Loucy (cell line): ENCODE data around the gene LIMS1.
"Not testable (repeated sequence)": the region's sequence is repeated elsewhere in the genome, so short reads cannot be mapped to it uniquely, and the experiment has no call there.

Experiments used
- H2AFZ ChIP-seq: fragments of 200-600 bp; sonication (generic); 2 replicates; pipeline ENCODE4 v1.6.0; 2016; ENCODE audit warnings: antibody characterized with exemption, mild to moderate bottlenecking, low read length, moderate library complexity
- H3F3A ChIP-seq: fragments of 200-600 bp; 2 replicates; pipeline ENCODE4 v1.6.0; 2016; ENCODE audit warnings: antibody characterized with exemption, low read depth, mild to moderate bottlenecking
- H3K27me3 ChIP-seq: fragments of 200-600 bp; sonication (generic); 2 replicates; pipeline ENCODE4 v1.6.1; 2014; ENCODE audit warnings: low read length, mild to moderate bottlenecking; ENCODE audit not compliant: insufficient read depth, poor library complexity, severe bottlenecking
- H3K36me3 ChIP-seq: fragments of 200-600 bp; sonication (generic); 2 replicates; pipeline ENCODE4 v1.6.1; 2016; ENCODE audit warnings: low read length; ENCODE audit not compliant: insufficient read depth
- H3K4me1 ChIP-seq: fragments of 200-600 bp; sonication (generic); 2 replicates; pipeline ENCODE4 v1.5.1; 2014; ENCODE audit warnings: low read length, mild to moderate bottlenecking; ENCODE audit not compliant: insufficient read depth, poor library complexity, severe bottlenecking
- H3K4me2 ChIP-seq: fragments of 200-600 bp; sonication (generic); 2 replicates; pipeline ENCODE4 v1.6.0; 2014; ENCODE audit warnings: antibody characterized with exemption, low read length, low read depth, mild to moderate bottlenecking; ENCODE audit not compliant: poor library complexity, severe bottlenecking
- H3K4me3 ChIP-seq: fragments of 200-600 bp; sonication (generic); 2 replicates; pipeline ENCODE4 v1.5.1; 2014; ENCODE audit warnings: low read length, mild to moderate bottlenecking, mixed read lengths; ENCODE audit not compliant: poor library complexity, severe bottlenecking
- H3K79me2 ChIP-seq: fragments of 200-600 bp; sonication (generic); 2 replicates; pipeline ENCODE4 v1.6.1; 2014; ENCODE audit warnings: low read length; ENCODE audit not compliant: insufficient read depth
- H3K9ac ChIP-seq: fragments of 200-600 bp; sonication (generic); 2 replicates; pipeline ENCODE4 v1.6.0; 2014; ENCODE audit warnings: mild to moderate bottlenecking, low read depth, low read length, moderate library complexity; ENCODE audit not compliant: poor library complexity, severe bottlenecking
- H3K9me2 ChIP-seq: fragments of 200-600 bp; sonication (generic); replicated peaks from 2 replicates; pipeline ENCODE4 v1.6.1; 2016; ENCODE audit warnings: low read depth, low read length, mixed read lengths
- H3K9me3 ChIP-seq: fragments of 200-600 bp; sonication (generic); 2 replicates; pipeline ENCODE4 v1.6.1; 2014; ENCODE audit warnings: mild to moderate bottlenecking, antibody characterized with exemption, low read length, low read depth; ENCODE audit not compliant: insufficient read depth
- H4K20me1 ChIP-seq: fragments of 200-600 bp; sonication (generic); 2 replicates; pipeline ENCODE4 v1.6.0; 2014; ENCODE audit warnings: antibody characterized with exemption, low read length, mild to moderate bottlenecking; ENCODE audit not compliant: insufficient read depth, poor library complexity, severe bottlenecking
- CTCF ChIP-seq: fragments of 200-600 bp; sonication (generic); conservative IDR thresholded peaks from 2 replicates; pipeline ENCODE4 v1.5.1; 2014; ENCODE audit warnings: mild to moderate bottlenecking, antibody characterized with exemption, low read length
- EZH2phosphoT487 ChIP-seq: fragments of 200-600 bp; IDR thresholded peaks from 2 replicates; pipeline ENCODE4 v1.6.1; 2018; ENCODE audit warnings: antibody characterized with exemption, mild to moderate bottlenecking, moderate library complexity, borderline replicate concordance

Gene LIMS1

GRCh38 chr2:108641756-108642155, 107.5 kb downstream of the LIMS1 start:
- Histone ChIP-seq H3K27me3 (no peaks in the 10 kb centered on the region), H3K36me3 (peaks cover 30% of the 10 kb centered on the region; the same call in 1 of the 2 replicates), H3K4me2 (no peak overlapping the region), H3K4me3 (no peak overlapping the region), H3K9me2 (no peaks in the 10 kb centered on the region), H3K79me2 (peaks cover 99% of the 10 kb centered on the region), H3K9me3 (peaks cover 3% of the 10 kb centered on the region; the same call in 1 of the 2 replicates), H2AFZ (no peak overlapping the region), H4K20me1 (peaks cover 26% of the 10 kb centered on the region), H3F3A (no peaks in the 10 kb centered on the region), H3K9ac (no peak overlapping the region), H3K4me1 (peaks cover 29% of the 10 kb centered on the region)
- TF ChIP-seq CTCF: no peak
- TF ChIP-seq EZH2phosphoT487: no peak

- TF ChIP-seq EZH2phosphoT487 (no peak), CTCF (no peak)
- no peaks in the 10 kb centered on the region for H3K9me2 ChIP-seq
- H3K27me3 ChIP-seq: no peaks in the 10 kb centered on the region
- peaks cover 90% of the 10 kb centered on the region for H3K79me2 ChIP-seq
- peaks cover 3% of the 10 kb centered on the region; the same call in 1 of the 2 replicates for H3K9me3 ChIP-seq
- peaks cover 30% of the 10 kb centered on the region; the same call in 1 of the 2 replicates for H3K36me3 ChIP-seq
- peaks cover 13% of the 10 kb centered on the region for H4K20me1 ChIP-seq
- no peak overlapping the region for H3K4me3 ChIP-seq
- no peak overlapping the region for H3K4me2 ChIP-seq
- no peak overlapping the region for H3K9ac ChIP-seq
- no peak overlapping the region for H2AFZ ChIP-seq
- no peaks in the 10 kb centered on the region for H3F3A ChIP-seq
- H3K4me1 ChIP-seq: peaks cover 25% of the 10 kb centered on the region
Measured at GRCh38 chr2:108643261-108643849, 109.1 kb downstream of the LIMS1 start.

GRCh38 chr2:108643862-108644261, 109.6 kb downstream of the LIMS1 start:
- H2AFZ ChIP-seq, H3K4me2 ChIP-seq, H3K27me3 ChIP-seq, H3K9me3 ChIP-seq, H3K9me2 ChIP-seq, H3K9ac ChIP-seq, H3F3A ChIP-seq, H3K4me3 ChIP-seq: not testable (repeated sequence)
- Histone ChIP-seq H3K79me2 (peaks cover 84% of the 10 kb centered on the region), H4K20me1 (peaks cover 13% of the 10 kb centered on the region), H3K4me1 (peaks cover 29% of the 10 kb centered on the region), H3K36me3 (peaks cover 30% of the 10 kb centered on the region; the same call in 1 of the 2 replicates)

GRCh38 chr2:108644446-108644845, 110.2 kb downstream of the LIMS1 start:
- H3K4me2 ChIP-seq, H3K9me3 ChIP-seq: not testable (repeated sequence)
- H3K79me2 ChIP-seq: peaks cover 81% of the 10 kb centered on the region

GRCh38 chr2:108648796-108649195, 114.5 kb downstream of the LIMS1 start:
- H2AFZ ChIP-seq, H3K9me2 ChIP-seq, H3K27me3 ChIP-seq, H3K9me3 ChIP-seq, H3K4me3 ChIP-seq, H3F3A ChIP-seq, H4K20me1 ChIP-seq, H3K9ac ChIP-seq: not testable (repeated sequence)
- H3K79me2 ChIP-seq: peaks cover 59% of the 10 kb centered on the region
- peaks cover 37% of the 10 kb centered on the region for H3K4me1 ChIP-seq
- peak overlapping the region; percentile 37 for H3K4me2 ChIP-seq
- peaks cover 13% of the 10 kb centered on the region; the same call in 1 of the 2 replicates for H3K36me3 ChIP-seq

More at GRCh38 chr2:108644446-108644845, 110.2 kb downstream of the LIMS1 start:
- not testable (repeated sequence) for H3K27me3 ChIP-seq, H2AFZ ChIP-seq, H3K9ac ChIP-seq, H3F3A ChIP-seq, H3K9me2 ChIP-seq, H3K4me3 ChIP-seq
- Histone ChIP-seq H4K20me1 (peaks cover 13% of the 10 kb centered on the region), H3K36me3 (peaks cover 30% of the 10 kb centered on the region; the same call in 1 of the 2 replicates), H3K4me1 (peaks cover 31% of the 10 kb centered on the region)

- not testable (repeated sequence) for H3K9me3 ChIP-seq, H3F3A ChIP-seq, H3K9me2 ChIP-seq, H3K36me3 ChIP-seq, H3K4me3 ChIP-seq, H2AFZ ChIP-seq, H3K9ac ChIP-seq, H3K27me3 ChIP-seq, H4K20me1 ChIP-seq
- H3K4me1 ChIP-seq: peaks cover 39% of the 10 kb centered on the region
- H3K79me2 ChIP-seq: peaks cover 54% of the 10 kb centered on the region
- H3K4me2 ChIP-seq: peak overlapping the region; percentile 67
Measured at GRCh38 chr2:108650465-108650864, 116.2 kb downstream of the LIMS1 start.
